ENCODE data around the gene STX19.

STX19 gene, protein sequence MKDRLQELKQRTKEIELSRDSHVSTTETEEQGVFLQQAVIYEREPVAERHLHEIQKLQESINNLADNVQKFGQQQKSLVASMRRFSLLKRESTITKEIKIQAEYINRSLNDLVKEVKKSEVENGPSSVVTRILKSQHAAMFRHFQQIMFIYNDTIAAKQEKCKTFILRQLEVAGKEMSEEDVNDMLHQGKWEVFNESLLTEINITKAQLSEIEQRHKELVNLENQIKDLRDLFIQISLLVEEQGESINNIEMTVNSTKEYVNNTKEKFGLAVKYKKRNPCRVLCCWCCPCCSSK

DNA sequence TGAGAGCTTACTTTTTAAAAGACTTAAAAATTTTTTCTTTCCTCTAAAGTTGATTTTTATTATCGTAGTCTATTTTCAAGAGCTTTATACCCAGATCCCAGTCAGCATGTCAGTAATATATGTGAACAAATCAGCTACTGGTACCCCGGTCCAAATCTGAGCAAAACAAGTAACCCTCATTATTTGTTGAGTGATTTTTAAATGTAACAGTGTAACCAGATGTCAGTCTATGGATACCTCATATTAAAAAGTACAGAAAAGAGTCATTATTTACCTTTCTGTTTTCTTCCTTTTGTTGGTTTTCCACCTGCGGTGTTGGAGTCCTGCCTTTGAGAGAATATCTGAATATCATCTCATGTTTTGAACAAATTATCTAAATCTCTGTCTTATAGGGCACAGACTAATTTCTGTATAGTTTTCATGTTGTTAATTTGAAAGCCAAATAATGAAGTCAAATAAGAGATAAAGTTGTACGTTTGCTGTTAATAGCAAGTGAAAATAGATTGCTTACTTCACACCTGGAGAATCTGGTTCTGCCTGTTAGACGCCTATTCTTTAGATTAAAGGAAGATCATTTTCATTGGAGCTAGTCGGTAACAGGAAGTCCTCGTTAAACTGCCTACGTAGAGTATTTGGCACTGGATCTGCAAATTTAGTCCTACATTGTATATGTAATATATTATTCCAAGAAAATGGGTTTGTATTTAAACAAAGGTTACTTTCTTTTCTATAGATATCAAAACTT is at the start of gene STX19:
Gene STX19, minus strand, starts transcription at position 505 of the 745 bp plus-strand sequence. CDS start 13,328 bp downstream, outside the sequence.
- no peaks in the 10 kb centered on the region for H3K27me3 Mint-ChIP-seq
- no peak within 1 kb of the TSS for H3K27ac Mint-ChIP-seq
- no peaks in the 10 kb centered on the region for H3K4me1 Mint-ChIP-seq
- H3K9me3 Mint-ChIP-seq = no peaks in the 10 kb centered on the region
- no peak within 1 kb of the TSS for H3K4me3 Mint-ChIP-seq
- no peak for ATAC-seq
- DNase-seq = no peak

DNA sequence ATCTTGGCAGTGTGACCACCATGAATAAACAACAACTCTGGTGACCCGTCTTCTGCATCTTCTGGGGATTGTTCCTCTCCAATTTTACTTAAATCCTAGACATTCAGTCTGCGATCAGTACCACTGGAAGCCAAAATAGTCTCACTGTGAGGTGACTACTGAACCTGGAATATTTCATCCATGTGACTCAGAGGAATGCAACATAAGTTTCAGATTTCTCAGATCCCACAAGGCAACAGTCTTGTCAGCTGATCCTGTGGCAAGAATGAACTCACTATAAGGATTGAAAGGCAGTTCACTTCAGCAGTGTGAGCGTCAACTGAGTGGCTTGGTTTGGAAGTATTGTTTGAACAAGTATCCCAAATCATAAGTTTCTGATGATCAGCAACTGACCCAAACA is 47.7 kb upstream of the STX19 start:
- no peaks in the 10 kb centered on the region for H3K27me3 Mint-ChIP-seq
- no peak overlapping the region for H3K27ac Mint-ChIP-seq
- DNase-seq (no peak), ATAC-seq (no peak)
- H3K4me3 Mint-ChIP-seq = no peak overlapping the region
- H3K9me3 Mint-ChIP-seq = no peaks in the 10 kb centered on the region
- peaks cover 57% of the 10 kb centered on the region for H3K4me1 Mint-ChIP-seq

DNA sequence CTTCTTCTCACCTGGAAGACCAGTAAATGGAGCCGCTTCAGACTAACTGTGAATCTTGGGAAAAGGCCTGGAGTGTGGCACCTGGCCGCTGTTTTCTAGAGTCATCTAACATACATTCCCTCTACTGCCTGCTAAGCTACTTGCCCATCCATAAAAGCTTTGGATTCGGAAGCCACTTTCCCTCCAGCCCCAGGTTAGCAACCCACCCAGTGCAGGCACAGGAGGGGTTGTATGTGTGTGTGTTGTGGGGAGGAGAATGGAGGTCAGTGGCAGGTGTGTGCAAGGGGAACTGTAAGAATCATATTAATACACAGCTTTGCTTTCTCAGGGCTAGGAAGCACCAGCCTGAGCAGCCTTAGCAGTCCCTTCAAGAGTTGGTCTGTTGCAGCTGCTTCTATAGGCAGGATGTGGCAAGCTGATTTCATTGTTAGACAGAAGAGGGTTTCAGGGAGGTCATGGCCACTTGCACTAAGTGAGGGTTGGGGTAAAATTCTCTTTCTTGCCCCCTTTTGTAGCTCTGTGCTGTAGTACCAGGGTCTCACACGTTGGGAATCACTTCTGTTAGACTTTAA is 43.4 kb upstream of the STX19 start:
- H3K4me1 Mint-ChIP-seq = peaks cover 51% of the 10 kb centered on the region
- peaks cover 0 to 6% of the 10 kb centered on the region in 2 donors for H3K9me3 Mint-ChIP-seq
- H3K27me3 Mint-ChIP-seq = no peaks in the 10 kb centered on the region
- H3K4me3 Mint-ChIP-seq = no peak overlapping the region
- no peak overlapping the region for H3K27ac Mint-ChIP-seq
- ATAC-seq (peak; percentile 92), DNase-seq (no peak)

DNA sequence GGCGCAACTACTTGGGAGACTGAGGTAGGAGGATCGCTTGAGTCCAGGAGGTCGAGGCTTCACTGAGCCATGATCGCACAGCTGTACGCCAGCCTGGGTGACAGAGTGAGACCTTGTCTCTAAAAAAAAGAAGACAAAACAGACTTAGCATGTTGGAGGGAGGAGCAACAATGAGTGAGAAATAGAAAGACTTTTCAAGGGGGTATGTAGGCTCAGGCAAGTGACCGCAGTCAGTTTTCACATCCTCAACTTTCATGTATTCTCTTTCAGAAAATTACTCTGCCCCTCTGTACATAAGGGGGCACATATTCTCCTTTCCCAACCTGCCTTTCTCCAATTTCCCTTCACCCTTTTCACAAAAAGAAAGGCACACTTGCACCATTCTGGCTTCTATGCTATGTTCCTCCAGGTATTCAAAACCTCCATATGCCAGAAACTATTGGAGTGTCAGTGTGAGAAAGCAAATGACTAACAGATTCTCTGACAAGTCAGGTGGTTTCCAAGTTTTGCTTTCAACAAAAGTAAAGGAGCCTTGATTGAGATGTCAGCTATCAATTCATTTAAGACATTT is 42.0 kb upstream of the STX19 start:
- Mint-ChIP-seq H3K27me3 (no peaks in the 10 kb centered on the region), H3K4me1 (peaks cover 60% of the 10 kb centered on the region), H3K9me3 (peaks cover 0 to 6% of the 10 kb centered on the region in 2 donors), H3K4me3 (no peak overlapping the region), H3K27ac (no peak overlapping the region)
- peak; percentile 67 for ATAC-seq
- no peak for DNase-seq

DNA sequence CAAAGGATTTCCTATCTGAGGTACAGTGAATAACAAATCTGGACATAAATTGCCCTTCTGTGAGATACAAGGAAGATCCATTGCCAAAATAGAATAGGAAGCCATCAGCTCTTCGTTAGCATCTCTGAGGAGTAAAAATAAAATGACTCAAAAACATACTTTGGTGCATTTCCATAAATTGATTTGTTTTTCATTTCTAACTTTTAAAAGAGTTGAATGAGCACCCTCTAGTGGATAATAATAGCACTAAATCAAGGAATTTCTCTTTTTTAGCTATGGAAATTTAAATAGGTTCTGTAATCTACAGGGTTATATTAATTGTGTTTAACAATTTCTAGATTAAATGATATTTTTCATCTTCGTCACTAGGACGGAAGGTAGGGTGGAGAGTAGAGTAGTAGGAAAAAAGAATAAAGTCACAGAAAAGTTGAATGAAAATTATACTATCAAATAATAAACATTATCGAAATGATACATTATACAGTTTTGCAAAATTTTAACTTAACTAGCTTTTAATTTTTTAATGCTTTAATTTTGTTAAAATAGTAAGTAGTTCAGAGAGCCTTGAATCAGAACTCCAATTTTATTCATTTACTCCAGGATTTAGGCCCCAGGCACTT is 40.9 kb upstream of the STX19 start:
- Mint-ChIP-seq H3K9me3 (peaks cover 0 to 6% of the 10 kb centered on the region in 2 donors), H3K27ac (no peak overlapping the region), H3K27me3 (no peaks in the 10 kb centered on the region), H3K4me1 (peaks cover 66% of the 10 kb centered on the region), H3K4me3 (no peak overlapping the region)
- ATAC-seq = no peak
- no peak for DNase-seq

DNA sequence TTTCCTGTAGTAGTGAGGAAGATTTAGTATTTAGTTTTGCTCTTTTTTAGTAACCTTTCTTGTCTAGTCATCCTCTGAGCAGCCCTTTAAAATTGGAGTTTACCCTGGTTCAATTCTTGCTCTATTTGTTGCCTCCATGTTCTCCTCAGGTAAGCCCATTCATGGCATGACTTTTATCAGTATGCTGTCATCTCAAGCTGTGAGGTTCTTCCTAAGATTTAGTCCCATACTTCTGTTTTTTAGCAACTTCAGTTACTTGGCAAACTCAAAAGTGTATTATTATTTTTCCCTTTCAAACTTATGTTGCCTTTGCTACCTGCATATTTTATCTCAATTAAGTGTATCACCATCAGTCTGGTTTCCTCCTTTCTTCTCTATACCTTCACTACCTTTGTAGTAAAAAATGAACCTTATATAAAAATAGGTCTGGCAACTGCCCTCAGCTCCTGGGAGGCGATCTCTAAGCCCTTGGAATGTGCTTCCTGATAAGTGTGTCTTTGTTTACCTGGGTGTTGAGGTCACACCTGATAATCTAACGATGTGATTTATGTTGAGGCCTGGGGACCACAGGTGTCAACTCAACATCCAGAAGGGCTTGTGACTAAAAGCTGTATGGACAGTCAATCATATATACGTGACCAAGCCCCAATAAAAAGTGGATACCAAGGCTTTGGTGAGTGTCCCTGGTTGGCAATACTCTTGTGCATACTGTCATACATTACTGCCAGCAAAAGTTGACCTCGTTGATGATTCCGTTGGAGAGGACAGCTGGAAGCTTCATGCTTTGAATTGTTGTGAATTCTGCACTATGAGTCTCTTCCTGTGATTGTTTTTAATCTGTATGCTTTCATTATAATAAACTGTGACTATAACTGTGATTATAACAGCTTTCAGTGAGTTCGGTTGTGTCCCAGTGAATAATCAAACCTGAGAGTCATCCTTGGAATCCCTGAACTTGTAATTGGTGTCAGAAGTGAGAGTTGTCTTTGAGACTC is 38.4 kb upstream of the STX19 start:
- H3K27ac Mint-ChIP-seq = peak overlapping the region in 1 of 2 donors; percentile 47
- ATAC-seq (no peak), DNase-seq (no peak)
- no peak overlapping the region for H3K4me3 Mint-ChIP-seq
- peaks cover 0 to 6% of the 10 kb centered on the region in 2 donors for H3K9me3 Mint-ChIP-seq
- peaks cover 62% of the 10 kb centered on the region for H3K4me1 Mint-ChIP-seq
- no peaks in the 10 kb centered on the region for H3K27me3 Mint-ChIP-seq

DNA sequence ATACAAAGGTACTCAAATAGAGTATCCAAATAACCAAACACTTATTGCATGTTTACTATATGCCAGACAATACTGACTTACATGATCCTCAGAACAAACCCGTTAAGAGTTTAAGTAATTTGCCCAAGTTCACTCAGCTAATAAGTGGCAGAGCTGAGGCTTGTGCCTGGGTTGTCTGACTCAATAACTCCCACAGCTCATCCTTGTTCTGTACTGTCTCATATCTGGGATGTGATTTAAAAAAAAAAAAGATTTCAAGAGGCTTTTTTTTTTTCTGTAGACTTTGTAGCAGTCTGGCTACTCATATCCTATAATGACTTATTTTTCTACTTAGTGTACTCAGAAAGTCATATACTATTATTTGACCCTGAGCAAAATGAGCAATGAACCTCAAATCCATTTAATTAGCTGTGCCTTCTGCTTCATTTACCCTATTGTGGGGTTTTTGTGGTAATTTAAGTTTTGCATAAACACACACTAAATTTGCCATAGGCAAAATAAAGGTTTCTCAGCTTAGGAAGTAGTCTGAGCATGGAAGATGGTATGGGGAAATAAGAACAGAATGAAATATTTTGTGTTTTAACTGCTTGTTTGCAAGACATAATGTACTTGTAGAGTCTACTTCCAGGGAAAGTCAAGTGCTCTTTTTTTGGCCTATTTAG is 37.6 kb upstream of the STX19 start:
- Mint-ChIP-seq H3K4me1 (peaks cover 56% of the 10 kb centered on the region), H3K27ac (peak overlapping the region in 1 of 2 donors; percentile 47), H3K27me3 (no peaks in the 10 kb centered on the region), H3K4me3 (no peak overlapping the region), H3K9me3 (peaks cover 0 to 6% of the 10 kb centered on the region in 2 donors)
- DNase-seq (no peak), ATAC-seq (no peak)

DNA sequence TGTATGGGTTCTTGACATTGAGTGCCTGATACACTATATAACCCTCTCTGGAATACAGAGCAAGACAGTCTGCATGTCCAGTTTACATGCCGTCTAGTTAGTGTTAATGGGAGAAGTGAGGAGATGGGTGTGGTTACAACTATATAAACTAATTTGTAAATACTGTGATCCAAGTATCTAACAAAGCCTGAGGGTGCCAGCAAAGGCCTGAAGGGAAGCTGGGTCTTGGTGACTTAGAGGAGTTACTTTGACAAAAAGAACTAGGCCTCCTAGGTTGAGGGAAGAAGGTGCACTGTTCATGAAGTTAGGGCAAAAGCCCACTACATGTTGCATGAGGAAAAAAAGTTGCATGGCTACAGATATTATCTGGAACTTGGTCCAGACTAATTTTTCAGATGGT is 36.7 kb upstream of the STX19 start:
- ATAC-seq (no peak), DNase-seq (no peak)
- peak overlapping the region; percentile 42 to 58 for H3K27ac Mint-ChIP-seq
- no peaks in the 10 kb centered on the region for H3K27me3 Mint-ChIP-seq
- H3K9me3 Mint-ChIP-seq = peaks cover 0 to 6% of the 10 kb centered on the region in 2 donors
- H3K4me3 Mint-ChIP-seq = peak overlapping the region; percentile 21 to 88
- H3K4me1 Mint-ChIP-seq = peaks cover 54% of the 10 kb centered on the region

DNA sequence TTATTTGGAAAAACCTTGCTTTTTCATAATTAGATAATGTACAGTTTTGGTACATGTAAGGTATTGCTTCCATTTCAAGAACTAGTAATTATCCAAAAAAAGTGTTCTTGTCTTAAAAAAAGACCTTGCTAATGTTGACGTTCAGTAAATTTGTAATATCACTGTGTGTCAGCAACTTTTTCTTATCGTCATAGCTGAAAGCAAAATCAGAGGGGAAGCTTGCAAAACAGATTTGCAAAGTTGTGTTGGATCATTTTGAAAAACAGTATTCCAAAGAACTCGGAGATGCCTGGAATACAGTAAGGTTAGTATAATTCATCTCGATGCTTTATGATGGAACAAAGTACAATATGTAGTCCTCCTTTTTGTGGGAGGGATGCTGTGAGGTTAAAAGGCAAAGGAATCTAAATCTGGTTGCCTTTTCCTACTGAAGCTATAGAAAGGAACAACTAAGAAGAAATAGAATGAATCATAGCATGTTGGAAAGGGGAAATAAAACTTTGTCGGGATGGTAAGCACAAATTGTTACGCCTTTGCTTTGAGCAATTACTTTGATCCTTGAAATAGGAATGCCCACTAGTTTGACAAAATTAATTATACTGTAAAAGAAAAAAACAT is 36.0 kb upstream of the STX19 start:
- Mint-ChIP-seq H3K27me3 (no peaks in the 10 kb centered on the region), H3K9me3 (peaks cover 0 to 6% of the 10 kb centered on the region in 2 donors), H3K4me1 (peaks cover 51% of the 10 kb centered on the region), H3K4me3 (peak overlapping the region; percentile 88 to 95), H3K27ac (peak overlapping the region in 1 of 2 donors; percentile 100)
- no peak for ATAC-seq
- no peak for DNase-seq

DNA sequence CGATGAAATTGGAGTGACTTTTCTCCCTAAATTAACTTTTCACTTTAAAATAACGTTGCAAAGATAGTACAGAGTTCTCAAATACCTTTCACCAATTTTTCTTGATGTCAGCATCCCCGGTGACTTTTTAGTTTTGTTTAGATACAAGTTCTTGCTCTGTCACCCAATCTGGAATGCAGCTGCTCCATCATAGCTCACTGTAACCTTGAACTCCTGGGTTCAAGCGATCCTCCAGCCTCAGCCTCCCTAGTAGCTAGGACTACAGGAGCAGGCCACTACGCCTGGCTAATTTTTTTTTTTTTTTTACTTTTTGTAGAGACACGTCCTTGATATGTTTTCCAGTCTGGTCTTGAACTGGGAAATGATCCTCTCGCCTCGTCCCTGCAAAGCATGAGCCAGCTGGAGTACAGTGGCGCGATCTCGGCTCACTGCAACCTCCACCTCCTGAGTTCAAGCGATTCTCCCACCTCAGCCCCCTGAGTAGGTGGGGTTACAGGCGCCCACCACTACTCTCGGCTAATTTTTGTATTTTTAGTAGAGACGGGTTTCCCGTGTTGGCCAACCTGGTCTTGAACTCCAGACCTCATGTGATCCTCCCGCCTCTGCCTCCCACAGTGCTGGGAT is 35.2 kb upstream of the STX19 start:
- H3K27me3 Mint-ChIP-seq = no peaks in the 10 kb centered on the region
- H3K4me1 Mint-ChIP-seq = peaks cover 45% of the 10 kb centered on the region
- DNase-seq = no peak
- ATAC-seq = no peak
- peak overlapping the region; percentile 99 to 100 for H3K27ac Mint-ChIP-seq
- H3K9me3 Mint-ChIP-seq = peaks cover 0 to 6% of the 10 kb centered on the region in 2 donors
- H3K4me3 Mint-ChIP-seq = peak overlapping the region; percentile 88 to 95

DNA sequence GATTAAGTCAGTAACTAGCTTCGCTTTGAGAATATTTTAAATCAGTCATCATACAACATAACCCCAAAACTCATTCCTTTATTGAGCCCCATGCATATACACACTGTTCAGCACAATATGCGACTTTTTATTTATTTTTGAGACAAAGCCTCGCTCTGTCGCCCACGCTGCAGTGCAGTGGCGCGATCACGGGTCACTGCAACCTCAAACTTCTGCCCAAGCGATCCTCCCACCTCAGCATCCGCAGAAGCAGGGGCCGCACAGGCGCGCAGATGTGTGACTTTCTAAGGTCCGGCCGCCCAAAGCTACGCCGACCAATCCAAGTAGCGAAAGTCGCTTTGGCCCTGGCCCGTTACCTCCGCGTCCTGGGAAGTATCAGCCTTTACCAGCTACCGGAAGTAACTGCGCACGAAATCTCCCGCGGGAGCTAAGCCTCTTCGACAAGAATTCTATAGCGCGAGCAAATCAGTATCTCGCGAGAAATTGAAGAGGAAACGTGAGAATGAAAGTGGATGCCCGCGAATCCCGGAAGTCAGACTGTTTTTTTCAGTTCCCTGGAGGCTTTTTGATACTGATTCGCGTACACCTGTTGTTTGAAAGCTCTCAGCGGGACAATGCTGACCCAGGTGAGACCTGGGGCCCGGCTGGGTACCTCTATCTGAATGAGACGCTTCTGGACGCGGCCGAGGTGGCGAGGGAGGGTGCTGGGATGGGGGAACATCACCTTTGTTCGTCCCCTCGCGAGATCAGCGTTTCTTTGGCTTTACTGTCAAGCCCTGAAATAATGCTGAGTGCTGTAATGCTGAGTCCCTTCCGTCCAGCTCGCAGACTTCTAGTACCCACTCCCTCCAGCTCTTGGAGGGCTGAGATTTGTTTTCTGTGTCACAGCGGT is 34.4 kb upstream of the STX19 start, which contains the start of the genes DHFR2 and NSUN3:
Gene DHFR2, minus strand, starts transcription at position 404 of the 892 bp plus-strand sequence. CDS start 1,405 bp downstream, outside the sequence.
Gene NSUN3, plus strand, starts transcription at position 549 of the 892 bp plus-strand sequence. Its CDS starts 66 bp downstream, at position 615.
- ATAC-seq (peak; percentile 91), DNase-seq (peak; percentile 82 to 86)
- Mint-ChIP-seq H3K27me3 (no peaks in the 10 kb centered on the region), H3K4me3 (peak within 1 kb of the TSS; percentile 88 to 95), H3K4me1 (peaks cover 45% of the 10 kb centered on the region), H3K9me3 (peaks cover 0 to 6% of the 10 kb centered on the region in 2 donors), H3K27ac (peak within 1 kb of the TSS; percentile 99 to 100)

DNA sequence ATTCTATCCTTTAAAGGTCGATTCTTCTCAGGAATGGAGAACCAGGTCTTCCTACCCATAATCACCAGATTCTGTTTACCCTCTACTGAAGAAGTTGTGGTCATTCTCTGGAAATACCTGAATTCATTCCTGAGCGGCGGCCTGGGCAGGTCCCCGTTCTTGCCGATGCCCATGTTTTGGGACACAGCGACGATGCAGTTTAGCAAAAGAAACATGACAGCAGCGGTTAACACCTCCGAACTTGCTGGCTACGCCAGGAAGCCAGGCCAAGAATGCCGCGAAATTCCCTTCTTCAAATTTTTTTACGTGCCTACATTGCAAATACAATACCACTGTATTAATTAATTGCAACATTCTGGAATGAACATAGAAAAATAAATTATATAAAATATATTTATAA is 32.9 kb upstream of the STX19 start:
- H3K4me1 Mint-ChIP-seq = peaks cover 30% of the 10 kb centered on the region
- H3K27me3 Mint-ChIP-seq = no peaks in the 10 kb centered on the region
- no peak for DNase-seq
- no peak overlapping the region for H3K4me3 Mint-ChIP-seq
- no peak for ATAC-seq
- H3K27ac Mint-ChIP-seq = no peak overlapping the region
- H3K9me3 Mint-ChIP-seq = no peaks in the 10 kb centered on the region
